G401.6 (cell line): ENCODE data around the gene GABARAPL1.
"Not testable (repeated sequence)": the region's sequence is repeated elsewhere in the genome, so short reads cannot be mapped to it uniquely, and the experiment has no call there.

ENCODE experiments used
- FAIRE-seq: peaks from 2 replicates; lab custom pipeline; 2012; peaks lifted over from hg19 to GRCh38; lab: Jason Lieb, UNC

GABARAPL1 gene

DNA sequence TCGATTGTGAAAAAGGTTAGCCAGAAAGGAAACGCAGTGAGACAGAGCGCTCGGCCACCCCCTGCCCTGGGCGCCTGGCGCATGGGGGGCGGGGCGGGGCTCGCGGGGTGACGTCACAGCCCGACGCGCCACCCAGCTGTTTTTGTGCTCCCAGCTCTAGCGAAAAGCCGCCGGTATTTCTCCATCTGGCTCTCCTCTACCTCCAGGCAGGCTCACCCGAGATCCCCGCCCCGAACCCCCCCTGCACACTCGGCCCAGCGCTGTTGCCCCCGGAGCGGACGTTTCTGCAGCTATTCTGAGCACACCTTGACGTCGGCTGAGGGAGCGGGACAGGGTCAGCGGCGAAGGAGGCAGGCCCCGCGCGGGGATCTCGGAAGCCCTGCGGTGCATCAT is at the start of gene GABARAPL1:
Gene GABARAPL1, plus strand, starts transcription at position 139 of the 393 bp plus-strand sequence. Its CDS starts 253 bp downstream, at position 392.
- no peak for FAIRE-seq

GRCh38 chr12:10163084-10163483 is 49.6 kb upstream of the GABARAPL1 start:
- FAIRE-seq = no peak

GRCh38 chr12:10165421-10165820 is 47.3 kb upstream of the GABARAPL1 start:
- no peak for FAIRE-seq

GRCh38 chr12:10167599-10167998 is 45.1 kb upstream of the GABARAPL1 start:
- FAIRE-seq = no peak

- FAIRE-seq = no peak
Observed at GRCh38 chr12:10169104-10169503, 43.6 kb upstream of the GABARAPL1 start.

DNA sequence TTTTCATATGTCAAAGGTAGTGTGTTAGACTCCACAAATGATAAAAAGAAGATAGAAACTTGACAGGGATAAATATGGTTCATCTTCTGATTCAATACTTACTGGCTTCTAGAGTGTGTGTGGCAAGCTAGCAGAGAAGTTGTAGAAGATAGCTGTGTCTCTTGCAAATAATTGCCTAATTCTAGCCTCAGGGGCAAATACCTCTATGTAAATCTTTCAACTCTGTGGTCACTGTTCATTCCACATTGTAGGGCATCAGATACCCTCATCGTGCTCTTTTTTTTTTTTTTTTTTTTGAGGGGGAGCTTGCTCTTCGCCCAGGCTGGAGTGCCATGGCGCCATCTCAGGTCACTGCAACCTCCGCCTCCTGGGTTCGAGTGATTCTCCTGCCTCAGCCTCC is 42.5 kb upstream of the GABARAPL1 start:
- no peak for FAIRE-seq

GRCh38 chr12:10171973-10172728 is 40.5 kb upstream of the GABARAPL1 start, which contains the start of gene OLR1:
Gene OLR1, minus strand, starts transcription at chr12:10172132. Its CDS starts 55 bp downstream, at chr12:10172077.
- FAIRE-seq = no peak

DNA sequence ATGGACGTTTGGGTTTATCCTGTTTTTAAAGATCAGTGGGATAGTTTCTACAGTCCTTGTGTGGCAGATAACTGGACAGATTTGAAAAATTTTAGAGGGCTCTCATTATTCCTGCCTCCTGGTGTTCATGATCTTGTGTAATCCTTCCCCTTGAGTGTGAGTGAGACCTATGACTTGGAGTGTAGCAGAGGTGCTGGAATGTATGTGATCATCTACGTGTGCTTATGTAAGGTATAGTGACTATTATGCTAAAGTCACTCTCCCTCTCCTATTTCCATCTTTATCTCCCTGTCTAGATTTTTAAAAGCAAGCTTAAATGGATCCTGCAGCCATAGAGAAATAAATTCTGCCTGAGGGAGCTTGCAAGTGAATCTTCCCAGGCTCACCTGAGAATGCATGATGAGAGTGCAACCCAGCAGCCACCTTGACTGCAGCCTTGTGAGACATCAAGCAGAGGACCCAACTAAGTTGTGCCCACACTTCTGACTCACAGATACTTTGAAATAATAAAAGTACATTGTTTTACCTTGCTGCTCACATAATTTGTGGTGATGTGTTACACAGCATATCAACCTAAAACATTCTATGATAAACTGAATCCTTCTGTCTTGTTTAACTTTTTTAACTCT is 37.6 kb upstream of the GABARAPL1 start:
- FAIRE-seq = no peak

DNA sequence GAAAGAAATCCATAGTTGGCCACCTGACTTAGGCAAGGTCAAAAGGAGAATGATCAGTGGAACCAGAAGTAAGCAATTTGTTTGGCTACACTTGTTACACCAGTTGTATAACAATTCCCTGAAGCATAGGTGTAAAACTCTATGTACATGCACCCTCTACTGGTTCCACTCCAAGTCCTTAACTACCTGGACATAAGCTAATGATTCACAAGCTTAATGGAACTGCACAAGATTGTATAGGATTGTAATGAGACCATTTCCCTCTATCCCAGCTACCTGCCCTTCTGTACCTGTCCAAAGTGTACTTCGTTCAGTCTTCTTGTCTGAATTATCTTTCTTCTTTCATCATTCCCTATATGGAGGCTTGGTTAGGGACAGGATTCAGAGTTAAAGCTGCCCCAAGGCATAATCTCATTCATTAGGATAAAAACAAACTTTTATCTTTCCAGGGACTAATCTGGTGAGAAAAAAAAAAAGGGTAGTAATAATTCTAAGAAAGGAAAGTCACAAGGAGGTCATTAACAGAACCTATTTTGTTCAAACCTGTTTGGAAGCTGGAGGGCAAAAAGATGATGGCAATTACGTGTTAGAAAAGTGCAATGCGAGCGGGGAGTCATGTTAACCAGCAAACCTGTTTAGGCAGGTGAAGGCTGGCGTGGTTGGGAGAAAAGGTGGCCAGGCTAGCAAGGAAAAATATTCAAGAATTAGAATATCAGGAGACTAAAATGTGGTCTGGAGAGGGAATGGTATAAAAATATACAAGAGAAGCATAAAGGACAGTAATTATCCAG is 36.6 kb upstream of the GABARAPL1 start:
- FAIRE-seq = no peak

DNA sequence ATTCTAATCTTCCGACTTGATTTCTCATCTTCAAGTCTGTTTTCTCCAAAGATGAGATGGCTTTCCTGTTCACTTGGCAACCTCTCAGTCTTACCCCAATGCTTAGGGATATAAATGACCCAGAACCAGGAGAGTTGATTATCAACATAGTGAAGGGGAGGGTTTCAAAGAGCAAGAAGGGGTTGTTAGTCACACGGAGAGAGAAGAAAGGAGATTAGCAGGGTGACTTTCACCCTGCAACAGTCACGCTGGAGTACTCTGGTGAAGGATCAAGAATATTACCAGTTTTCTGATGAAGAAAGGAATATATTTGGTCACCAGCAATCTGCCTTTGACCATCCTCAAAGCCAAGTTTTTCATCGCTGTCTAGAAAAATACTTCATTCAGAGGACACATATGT is 33.9 kb upstream of the GABARAPL1 start, which contains the start of gene TMEM52B:
Gene TMEM52B, plus strand, starts transcription at position 212 of the 400 bp plus-strand sequence. CDS start 543 bp downstream, outside the sequence.
- no peak for FAIRE-seq

GRCh38 chr12:10179776-10180181 is 32.9 kb upstream of the GABARAPL1 start:
- no peak for FAIRE-seq

- no peak for FAIRE-seq
Observed at GRCh38 chr12:10182354-10183049, 30.2 kb upstream of the GABARAPL1 start.

GRCh38 chr12:10184261-10184843 is 28.3 kb upstream of the GABARAPL1 start:
- no peak for FAIRE-seq

DNA sequence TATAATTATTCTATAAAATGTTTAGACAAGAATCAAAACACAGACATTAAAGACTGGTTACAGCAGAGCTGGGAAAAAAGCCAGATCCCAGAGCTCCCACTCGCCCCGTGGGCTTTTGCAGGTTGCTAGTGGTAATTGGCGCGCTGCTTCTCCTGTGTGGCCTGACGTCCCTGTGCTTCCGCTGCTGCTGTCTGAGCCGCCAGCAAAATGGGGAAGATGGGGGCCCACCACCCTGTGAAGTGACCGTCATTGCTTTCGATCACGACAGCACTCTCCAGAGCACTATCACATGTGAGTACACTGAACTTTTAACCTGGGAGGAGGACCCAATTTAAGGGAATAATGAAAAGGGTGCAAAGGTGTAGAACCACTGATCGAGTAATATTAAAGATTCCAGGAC is 26.4 kb upstream of the GABARAPL1 start:
- FAIRE-seq = no peak

- not testable (repeated sequence) for FAIRE-seq
Observed at GRCh38 chr12:10186958-10187357, 25.7 kb upstream of the GABARAPL1 start.

DNA sequence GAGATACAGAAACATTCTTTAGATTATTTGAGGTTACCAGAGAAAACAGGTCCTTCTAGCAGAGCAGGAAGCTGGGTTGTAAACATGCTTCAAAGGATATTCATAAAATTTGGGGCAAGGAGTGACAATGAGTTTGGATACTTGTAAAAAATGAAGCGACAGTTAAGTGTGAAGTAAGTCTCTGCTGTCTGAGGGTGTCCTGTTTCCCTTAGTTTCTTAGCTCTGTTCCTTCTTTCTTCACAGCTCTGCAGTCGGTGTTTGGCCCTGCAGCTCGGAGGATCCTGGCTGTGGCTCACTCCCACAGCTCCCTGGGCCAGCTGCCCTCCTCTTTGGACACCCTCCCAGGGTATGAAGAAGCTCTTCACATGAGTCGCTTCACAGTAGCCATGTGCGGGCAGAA is 23.0 kb upstream of the GABARAPL1 start:
- FAIRE-seq = no peak

DNA sequence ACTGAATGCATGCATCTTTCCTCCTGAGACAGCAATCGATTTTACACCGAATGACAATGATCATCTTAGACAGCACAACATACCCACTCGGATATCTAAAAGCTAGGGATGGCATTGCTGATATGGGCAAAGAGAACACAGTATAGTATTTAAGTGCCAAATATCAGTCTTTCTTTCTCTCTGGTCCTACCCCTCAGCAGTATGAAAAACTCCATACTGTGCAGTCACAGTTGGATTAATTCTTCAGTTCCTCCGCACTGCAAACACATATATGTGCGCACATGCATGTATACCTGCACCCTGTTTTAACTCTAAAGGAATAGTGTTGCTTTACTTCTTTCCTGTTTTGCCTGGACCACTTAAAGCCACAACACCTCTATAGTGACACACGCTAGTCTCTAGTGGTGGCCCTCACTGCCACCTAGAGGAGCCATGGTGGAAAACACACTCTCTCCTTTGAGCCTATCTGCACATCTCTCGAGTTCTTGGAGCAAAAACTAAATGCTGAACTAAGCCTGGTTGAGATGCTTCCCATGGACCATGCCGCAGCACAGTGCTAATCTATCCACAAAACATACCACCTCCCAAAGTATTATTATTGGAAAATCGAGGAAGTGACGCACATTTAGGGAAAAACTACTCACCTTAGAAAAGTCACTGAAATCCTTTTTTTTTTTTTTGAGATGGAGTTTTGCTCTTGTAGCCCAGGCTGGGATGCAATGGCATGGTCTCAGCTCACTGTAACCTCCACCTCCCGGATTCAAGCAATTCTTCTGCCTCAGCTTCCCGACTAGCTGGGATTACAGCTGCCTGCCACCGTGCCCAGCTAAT is 21.9 kb upstream of the GABARAPL1 start:
- FAIRE-seq = peak; percentile 89

DNA sequence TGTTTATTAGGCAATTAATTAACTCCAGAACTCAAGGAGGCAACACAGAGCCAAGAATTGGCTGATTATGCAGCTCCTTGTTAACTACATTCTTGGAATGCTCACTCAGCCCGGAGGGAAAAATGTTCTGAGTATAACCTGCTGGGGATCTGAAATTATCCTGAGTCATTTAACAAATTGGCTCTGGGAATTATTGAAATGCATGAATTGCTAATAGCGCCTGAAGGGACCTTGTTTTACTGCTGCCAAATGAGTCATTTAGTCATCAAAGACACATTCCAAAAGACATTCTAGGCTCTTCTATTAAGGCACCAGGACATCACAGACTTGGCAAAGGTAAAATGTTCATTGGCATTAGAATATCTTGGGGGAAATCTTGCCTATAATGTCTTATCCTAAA is 20.8 kb upstream of the GABARAPL1 start:
- no peak for FAIRE-seq

- no peak for FAIRE-seq
Observed at GRCh38 chr12:10194160-10194670, 18.5 kb upstream of the GABARAPL1 start.

- FAIRE-seq = no peak
Observed at GRCh38 chr12:10196210-10196609, 16.5 kb upstream of the GABARAPL1 start.

DNA sequence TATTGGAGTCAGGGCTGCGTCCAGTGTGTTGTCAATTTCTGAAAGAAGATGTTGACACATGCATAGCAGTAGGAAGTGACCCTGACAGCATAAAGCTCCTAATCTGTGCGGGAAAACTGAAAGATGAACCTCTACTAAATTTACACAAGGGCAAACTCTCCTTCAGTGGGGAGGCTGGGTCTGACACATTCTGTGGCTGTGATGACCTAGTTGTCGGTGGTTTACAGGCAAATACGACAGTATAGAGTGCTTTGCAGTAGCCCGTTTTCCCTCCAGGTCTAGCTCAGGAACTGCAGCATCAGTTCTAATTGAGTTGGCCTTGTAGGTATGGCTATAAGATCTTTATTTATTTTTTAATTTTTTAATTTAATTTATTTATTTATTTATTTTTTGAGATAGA is 14.8 kb upstream of the GABARAPL1 start:
- no peak for FAIRE-seq
